ENCODE results near the gene ERC1. TPM values are rescaled to one million over a fixed set of nuclear protein-coding genes. Genes with fewer than 3 reads are reported as not detected.
A peak's percentile ranks its signal among the peaks of the same experiment; 100 is the strongest.

The ERC1 gene
- total RNA-seq, 1 experiment from 2014 or later = 12.3 TPM

GRCh38 chr12:1171657-1172408 is 180.8 kb downstream of the ERC1 start:
- no peaks in the 10 kb centered on the region for H3K79me2 ChIP-seq (ENCODE audit: low read length)
- H3K9me3 ChIP-seq (ENCODE audit: low read length) = no peaks in the 10 kb centered on the region
- H3K27me3 ChIP-seq (ENCODE audit: low read length) = no peaks in the 10 kb centered on the region
- DNase-seq (no peak), ATAC-seq (peak; percentile 56; the same call in 1 of the 2 replicates)
- H3K4me1 ChIP-seq (ENCODE audit: insufficient read depth, low read length) = peaks cover 6% of the 10 kb centered on the region; the same call in 1 of the 2 replicates
- ChIA-PET CTCF (no interaction called here), POLR2A (ENCODE audit: unreplicated experiment) (no interaction called here)
- H3K9me2 ChIP-seq (replicated peaks; ENCODE audit: low read length) = no peaks in the 10 kb centered on the region
- H3F3A ChIP-seq (ENCODE audit: low read length, unreplicated experiment) = no peaks in the 10 kb centered on the region
- no peak overlapping the region for H3K27ac ChIP-seq (ENCODE audit: low read length)
- no peak overlapping the region for H2AFZ ChIP-seq (ENCODE audit: low read length)
- no TSS peak for BruUV-seq (replicated peaks)
- no peak overlapping the region for H3K4me3 ChIP-seq (ENCODE audit: low read length)
- no peaks in the 10 kb centered on the region for H4K20me1 ChIP-seq (ENCODE audit: low read length)
- H3K4me2 ChIP-seq (ENCODE audit: low read length) = no peak overlapping the region
- intact Hi-C loops (cut with micrococcal nuclease) = no loop called here
- no peaks in the 10 kb centered on the region for H3K36me3 ChIP-seq (ENCODE audit: low read depth, low read length)
- no peak overlapping the region for H3K9ac ChIP-seq (ENCODE audit: low read length)
- no peak for TF ChIP-seq EZH2 (IDR thresholded peaks at IDR 0.05; ENCODE audit: low read length, unreplicated experiment)
- TF ChIP-seq EZH2phosphoT487 (IDR thresholded peaks at IDR 0.05; ENCODE audit: borderline replicate concordance, low read length) = no peak
- TF ChIP-seq CTCF (conservative IDR thresholded peaks at IDR 0.05; ENCODE audit: low read depth, low read length) = no peak

GRCh38 chr12:1173781-1174617 is 183.0 kb downstream of the ERC1 start:
- Histone ChIP-seq H3K79me2 (ENCODE audit: low read length) (no peaks in the 10 kb centered on the region), H3K27ac (ENCODE audit: low read length) (no peak overlapping the region), H3K9ac (ENCODE audit: low read length) (no peak overlapping the region), H3K9me2 (replicated peaks; ENCODE audit: low read length) (no peaks in the 10 kb centered on the region), H3F3A (ENCODE audit: low read length, unreplicated experiment) (no peaks in the 10 kb centered on the region), H3K36me3 (ENCODE audit: low read depth, low read length) (no peaks in the 10 kb centered on the region), H3K9me3 (ENCODE audit: low read length) (no peaks in the 10 kb centered on the region), H3K4me1 (ENCODE audit: insufficient read depth, low read length) (peaks cover 6% of the 10 kb centered on the region; the same call in 1 of the 2 replicates), H3K4me2 (ENCODE audit: low read length) (no peak overlapping the region), H3K4me3 (ENCODE audit: low read length) (no peak overlapping the region), H2AFZ (ENCODE audit: low read length) (no peak overlapping the region), H3K27me3 (ENCODE audit: low read length) (no peaks in the 10 kb centered on the region), H4K20me1 (ENCODE audit: low read length) (no peaks in the 10 kb centered on the region)
- POLR2A ChIA-PET (ENCODE audit: unreplicated experiment) = no interaction called here
- BruUV-seq (replicated peaks) = no TSS peak
- DNase-seq = no peak
- intact Hi-C loops (cut with micrococcal nuclease) = no loop called here
- no peak for ATAC-seq
- CTCF ChIA-PET = no interaction called here
- TF ChIP-seq CTCF (conservative IDR thresholded peaks at IDR 0.05; ENCODE audit: low read depth, low read length) (no peak), EZH2 (IDR thresholded peaks at IDR 0.05; ENCODE audit: low read length, unreplicated experiment) (no peak), EZH2phosphoT487 (IDR thresholded peaks at IDR 0.05; ENCODE audit: borderline replicate concordance, low read length) (no peak)
